NCI-H748 treated with DMSO at 0.1 percent for 48 hours (cell line): ENCODE data around the gene LINC00632.

Experiments used
- DNase-seq: peaks from one replicate; lab custom pipeline; 2025; lab: John Stamatoyannopoulos, UW

LINC00632 gene

GRCh38 chrX:140765043-140765784 is 55.7 kb downstream of the LINC00632 start:
- peak; percentile 28 for DNase-seq

- peak; percentile 39 for DNase-seq
Observed at GRCh38 chrX:140766024-140766611, 56.6 kb downstream of the LINC00632 start.

- no peak for DNase-seq
Observed at GRCh38 chrX:140767646-140768045, 58.1 kb downstream of the LINC00632 start.

GRCh38 chrX:140775211-140775610 is 65.7 kb downstream of the LINC00632 start:
- DNase-seq: no peak

GRCh38 chrX:140776320-140776719 is 66.8 kb downstream of the LINC00632 start:
- DNase-seq: no peak

GRCh38 chrX:140794642-140795041 is 85.1 kb downstream of the LINC00632 start:
- no peak for DNase-seq

- no peak for DNase-seq
Observed at GRCh38 chrX:140799216-140799615, 89.7 kb downstream of the LINC00632 start.

GRCh38 chrX:140804292-140804691 is 94.7 kb downstream of the LINC00632 start:
- DNase-seq: no peak

- DNase-seq: no peak
Observed at GRCh38 chrX:140815868-140816267, 106.3 kb downstream of the LINC00632 start.

- peak; percentile 15 for DNase-seq
Observed at GRCh38 chrX:140817943-140818342, 108.4 kb downstream of the LINC00632 start.

GRCh38 chrX:140821280-140821679 is 111.7 kb downstream of the LINC00632 start:
- peak; percentile 83 for DNase-seq

- DNase-seq: no peak
Observed at GRCh38 chrX:140822184-140822583, 112.6 kb downstream of the LINC00632 start.

GRCh38 chrX:140822861-140823260 is 113.3 kb downstream of the LINC00632 start:
- no peak for DNase-seq

- no peak for DNase-seq
Observed at GRCh38 chrX:140836874-140837273, 127.3 kb downstream of the LINC00632 start.
